Common myeloid progenitor, CD34-positive (primary cell): Measurements from ENCODE around the gene SLC29A4.
"Not testable (repeated sequence)": the region's sequence is repeated elsewhere in the genome, so short reads cannot be mapped to it uniquely, and the experiment has no call there.

ENCODE experiments used
- CTCF ChIA-PET: fragments of 350-600 bp; sonication (Branson Sonifier 250); formaldehyde crosslinking; loops from one replicate; lab custom pipeline; 2021; ENCODE audit warnings: antibody characterized with exemption; lab: Charles Lee
- POLR2A ChIA-PET: fragments of 350-600 bp; sonication (Branson Sonifier 250); formaldehyde crosslinking; loops from one replicate; lab custom pipeline; 2021; ENCODE audit warnings: antibody characterized with exemption; lab: Charles Lee
- DNase-seq, 3 donors: peaks; one replicate each; pipeline versions ENCODE4 v3.0.0 to v3.0.0-alpha.2; 2013
- H3K27ac ChIP-seq, 2 experiments: 1 replicate in 1 of 2; 2 replicates in 1 of 2; pipeline ENCODE4 v1.7.0; 2013; ENCODE audit warnings: inconsistent platforms in 2 of 2, low read length in 2 of 2, mild to moderate bottlenecking in 2 of 2, low read depth in 1 of 2, moderate library complexity in 1 of 2; ENCODE audit not compliant: severe bottlenecking in 2 of 2, insufficient read depth in 1 of 2, poor library complexity in 1 of 2
- H3K27me3 ChIP-seq, 5 experiments: replicated peaks in 2 of 5; 1 replicate in 3 of 5; 2 replicates in 2 of 5; pipeline versions ENCODE4 v1.6.1 to v1.7.0; 2013; ENCODE audit warnings: low read length in 4 of 5, mild to moderate bottlenecking in 2 of 5, moderate library complexity in 2 of 5, inconsistent platforms in 1 of 5; ENCODE audit not compliant: insufficient read depth in 5 of 5, control insufficient read depth in 4 of 5
- H3K36me3 ChIP-seq, 4 experiments: 1 replicate in 2 of 4; 2 replicates in 2 of 4; pipeline versions ENCODE4 v1.6.1 to v1.7.0; 2013; ENCODE audit warnings: low read length in 3 of 4, control low read depth in 1 of 4, mild to moderate bottlenecking in 1 of 4; ENCODE audit not compliant: control insufficient read depth in 4 of 4, insufficient read depth in 4 of 4
- H3K4me1 ChIP-seq, 4 experiments: 1 replicate in 3 of 4; 2 replicates in 1 of 4; pipeline versions ENCODE4 v1.6.1 to v1.7.1; 2013; ENCODE audit warnings: low read length in 3 of 4, mild to moderate bottlenecking in 3 of 4, control low read depth in 1 of 4, inconsistent platforms in 1 of 4, moderate library complexity in 1 of 4; ENCODE audit not compliant: control insufficient read depth in 4 of 4, insufficient read depth in 4 of 4; ENCODE audit errors: control extremely low read depth in 1 of 4
- H3K4me3 ChIP-seq, 7 experiments: 1 replicate in 4 of 7; 2 replicates in 3 of 7; pipeline versions ENCODE4 v1.5.1 to v1.7.0; 2013; ENCODE audit warnings: mild to moderate bottlenecking in 7 of 7, low read length in 6 of 7, moderate library complexity in 6 of 7, inconsistent platforms in 2 of 7, low read depth in 2 of 7, control low read depth in 1 of 7; ENCODE audit not compliant: insufficient read depth in 4 of 7, control insufficient read depth in 1 of 7; ENCODE audit errors: extremely low read depth in 1 of 7
- H3K9me3 ChIP-seq, 5 experiments: 1 replicate in 4 of 5; 2 replicates in 1 of 5; pipeline versions ENCODE4 v1.6.1 to v1.7.1; 2013; ENCODE audit warnings: low read length in 4 of 5, mild to moderate bottlenecking in 2 of 5, inconsistent platforms in 1 of 5, low read depth in 1 of 5, moderate library complexity in 1 of 5; ENCODE audit not compliant: control insufficient read depth in 4 of 5, insufficient read depth in 2 of 5; ENCODE audit errors: control extremely low read depth in 1 of 5
- WGBS: methylation state at CpG from one replicate; pipeline ENCODE4 v1.1.5; 2013; ENCODE audit not compliant: insufficient coverage; 5-methylcytosine and 5-hydroxymethylcytosine counted together

The SLC29A4 gene

DNA sequence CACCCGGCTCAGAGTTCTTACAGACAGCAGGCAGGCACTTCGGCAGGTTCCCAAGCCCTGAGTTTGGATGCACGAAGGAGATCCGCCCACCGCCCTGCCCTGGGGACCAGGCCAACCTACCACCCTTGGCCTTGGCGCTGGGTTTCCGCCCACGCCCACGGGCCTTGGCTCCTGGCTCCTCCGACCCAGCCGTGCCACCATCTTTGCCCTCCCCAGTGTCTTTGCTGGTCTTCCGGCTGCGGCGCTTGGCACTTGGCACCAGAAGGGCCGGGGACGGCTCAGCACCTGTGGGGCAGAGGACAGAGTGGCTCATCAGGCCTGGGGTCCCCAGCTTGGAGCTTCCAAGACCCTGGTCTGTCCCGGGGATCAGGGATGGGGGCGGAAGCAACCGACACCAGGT, 32.1 kb downstream of the SLC29A4 start:
- 96% methylated on average over 14 of the region's 19 CpGs for WGBS
- DNase-seq = no peak
- CTCF ChIA-PET = no interaction called here
- no peaks in the 10 kb centered on the region for H3K27me3 ChIP-seq
- POLR2A ChIA-PET = no interaction called here
- H3K4me3 ChIP-seq = no peak overlapping the region
- H3K4me1 ChIP-seq = no peaks in the 10 kb centered on the region
- H3K36me3 ChIP-seq = peaks cover 13 to 86% (median 43%) of the 10 kb centered on the region in 4 experiments
- no peak overlapping the region for H3K27ac ChIP-seq
- peaks cover 0 to 11% (median 6%) of the 10 kb centered on the region in 5 experiments for H3K9me3 ChIP-seq

DNA sequence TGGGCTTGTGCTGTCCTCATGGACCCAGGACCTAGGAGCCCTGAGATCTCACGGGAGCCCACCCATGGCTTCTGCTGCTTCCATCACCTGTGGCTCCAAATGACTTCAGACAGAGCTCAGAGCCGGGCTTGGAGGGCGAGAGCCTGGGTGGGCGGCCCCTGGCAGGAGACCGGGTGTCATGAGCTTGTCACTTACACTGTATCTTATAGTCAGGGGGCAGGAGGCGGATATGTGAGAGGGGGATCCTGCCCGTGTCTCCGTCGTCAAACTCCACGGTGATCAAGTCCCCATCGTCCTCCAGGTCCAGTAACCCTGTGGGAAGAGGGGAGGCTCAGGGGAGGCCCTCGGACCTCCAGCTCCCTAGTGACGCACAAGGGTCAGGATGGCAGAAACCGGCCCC, 33.0 kb downstream of the SLC29A4 start:
- Histone ChIP-seq H3K27me3 (no peaks in the 10 kb centered on the region), H3K4me3 (no peak overlapping the region), H3K36me3 (peaks cover 12 to 90% (median 50%) of the 10 kb centered on the region in 4 experiments), H3K4me1 (no peaks in the 10 kb centered on the region), H3K9me3 (peaks cover 0 to 16% (median 14%) of the 10 kb centered on the region in 5 experiments), H3K27ac (no peak overlapping the region)
- no peak for DNase-seq
- WGBS = 98% methylated on average over 12 of the region's 14 CpGs
- CTCF ChIA-PET = no interaction called here
- POLR2A ChIA-PET = no interaction called here

- 100% methylated on average over 1 of the region's 5 CpGs for WGBS
- H3K27ac ChIP-seq, H3K4me1 ChIP-seq, DNase-seq, H3K4me3 ChIP-seq, CTCF ChIA-PET, H3K27me3 ChIP-seq: not testable (repeated sequence)
- POLR2A ChIA-PET = interaction anchor here (0.6 kb wide), 1 partner anchor 487 kb away, joined by 3 read pairs; no protein-coding TSS in a partner anchor
- H3K36me3 ChIP-seq = peaks cover 7 to 91% (median 50%) of the 10 kb centered on the region in 4 experiments
- peaks cover 0 to 22% (median 19%) of the 10 kb centered on the region in 5 experiments for H3K9me3 ChIP-seq
Measured at GRCh38 chr7:5318613-5319012, 35.9 kb downstream of the SLC29A4 start.

DNA sequence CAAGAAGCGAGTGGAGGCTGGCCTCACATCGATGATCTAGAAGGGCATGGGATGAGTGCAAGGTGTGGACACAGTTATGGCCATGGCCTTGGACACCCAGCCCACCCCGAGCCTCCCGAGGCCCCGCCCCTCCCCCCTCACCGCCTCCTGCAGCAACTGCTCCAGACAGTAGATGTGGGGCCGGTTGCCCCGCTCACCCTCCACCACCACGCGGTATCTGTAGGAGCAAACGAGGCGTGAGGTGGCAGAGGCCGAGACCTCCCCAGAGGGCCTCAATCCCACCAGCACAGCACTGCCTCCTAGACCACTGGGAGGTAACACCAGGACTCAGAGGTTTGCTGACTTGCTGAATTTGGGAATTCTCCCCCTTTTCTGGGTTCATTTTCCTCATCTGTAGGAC, 37.6 kb downstream of the SLC29A4 start:
- no peak overlapping the region for H3K27ac ChIP-seq
- WGBS = 99% methylated on average over 9 of the region's 13 CpGs
- H3K27me3 ChIP-seq = no peaks in the 10 kb centered on the region
- H3K4me3 ChIP-seq = no peak overlapping the region
- H3K9me3 ChIP-seq = peaks cover 0 to 22% (median 19%) of the 10 kb centered on the region in 5 experiments
- no peaks in the 10 kb centered on the region for H3K4me1 ChIP-seq
- POLR2A ChIA-PET = no interaction called here
- H3K36me3 ChIP-seq = peaks cover 6 to 90% (median 53%) of the 10 kb centered on the region in 4 experiments
- DNase-seq = no peak
- CTCF ChIA-PET = no interaction called here

- ChIA-PET POLR2A (no interaction called here), CTCF (no interaction called here)
Measured at GRCh38 chr7:5320802-5321396, 38.2 kb downstream of the SLC29A4 start.

DNA sequence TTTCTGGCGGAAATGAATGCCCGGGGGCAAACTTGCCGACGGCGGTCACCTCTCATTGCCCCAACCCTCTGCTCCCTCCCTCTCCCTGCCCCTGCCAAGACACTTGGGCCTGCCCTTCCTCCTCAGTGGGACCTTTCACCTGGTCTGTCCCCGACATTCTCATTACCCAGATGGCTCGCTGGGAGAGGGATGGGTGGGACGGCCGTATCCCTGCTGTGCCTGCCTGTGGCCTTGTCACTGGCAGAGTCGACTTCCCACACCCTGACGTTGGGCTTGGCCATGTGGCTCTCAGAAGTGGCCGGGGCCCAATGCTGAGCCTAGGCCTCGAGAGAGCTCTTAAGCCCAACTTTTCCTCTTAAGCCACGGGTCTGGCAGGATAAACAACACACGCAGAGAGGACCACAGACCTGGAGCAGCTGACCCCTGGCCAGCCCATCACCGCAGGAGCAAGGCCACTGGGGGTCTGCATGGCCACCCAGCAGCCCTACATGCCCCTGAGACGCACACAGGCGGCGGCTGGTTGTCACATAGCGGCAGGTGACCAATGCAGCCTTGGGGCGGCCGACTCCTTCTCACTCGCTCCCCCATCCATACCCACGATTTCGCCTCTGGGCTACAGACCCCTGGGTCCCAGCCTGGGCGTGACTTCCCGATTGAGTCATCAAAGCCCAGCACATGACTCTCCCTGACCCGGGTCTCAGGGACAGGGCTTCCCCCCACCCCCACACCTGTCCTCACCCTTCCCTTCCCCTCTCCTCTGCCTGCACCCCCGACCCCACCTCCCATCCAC, 40.1 kb downstream of the SLC29A4 start:
- ChIA-PET CTCF (no interaction called here), POLR2A (no interaction called here)
- 97% methylated on average over 27 of the region's 29 CpGs for WGBS

More at GRCh38 chr7:5320802-5321396, 38.2 kb downstream of the SLC29A4 start:
- no peak overlapping the region for H3K4me3 ChIP-seq
- no peaks in the 10 kb centered on the region for H3K27me3 ChIP-seq
- no peak overlapping the region for H3K27ac ChIP-seq
- DNase-seq = no peak
- peaks cover 6 to 89% (median 51%) of the 10 kb centered on the region in 4 experiments for H3K36me3 ChIP-seq
- WGBS = 98% methylated on average over 29 of the region's 33 CpGs
- H3K9me3 ChIP-seq = peaks cover 0 to 22% (median 19%) of the 10 kb centered on the region in 5 experiments
- H3K4me1 ChIP-seq = no peaks in the 10 kb centered on the region

More for the DNA sequence above, 40.1 kb downstream of the SLC29A4 start:
- Histone ChIP-seq H3K27me3 (no peaks in the 10 kb centered on the region), H3K27ac (no peak overlapping the region), H3K4me1 (no peaks in the 10 kb centered on the region), H3K9me3 (peaks cover 0 to 22% (median 19%) of the 10 kb centered on the region in 5 experiments), H3K4me3 (no peak overlapping the region), H3K36me3 (peaks cover 10 to 91% (median 53%) of the 10 kb centered on the region in 4 experiments)
- no peak for DNase-seq
